Measurements from ENCODE around the gene STXBP2. TPM values are rescaled to one million over a fixed set of nuclear protein-coding genes. Genes with fewer than 3 reads are reported as not detected.
A peak's percentile ranks its signal among the peaks of the same experiment; 100 is the strongest.

Gene STXBP2
- total RNA-seq, 1 experiment from 2014 or later: 0.13 TPM

DNA sequence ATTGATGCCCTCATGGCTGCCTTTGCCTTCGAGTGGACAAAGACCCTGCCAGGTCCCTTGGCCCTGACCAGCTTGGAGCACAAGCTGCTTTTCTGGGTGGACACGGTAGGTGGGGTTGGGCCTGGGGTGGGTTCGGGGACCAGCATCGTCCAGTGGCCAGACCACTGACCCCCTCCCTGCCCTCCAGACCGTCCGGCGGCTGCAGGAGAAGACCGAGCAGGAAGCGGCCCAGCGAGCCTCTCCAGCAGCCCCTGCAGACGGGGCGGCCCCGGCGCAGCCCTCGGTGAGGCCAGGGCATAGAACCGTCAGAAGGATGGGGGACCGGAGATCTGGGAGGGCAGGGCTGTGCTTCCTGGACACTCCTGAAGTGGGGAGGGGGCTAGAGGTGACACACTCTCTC, 30.6 kb upstream of the STXBP2 start:
- H3K27ac ChIP-seq: no peak overlapping the region
- no peak overlapping the region for H3K4me3 ChIP-seq
- no peaks in the 10 kb centered on the region for H3K9me3 ChIP-seq (replicated peaks)
- 0 out of 2 replicates have a peak, but pooled peaks cover 3% of the 10 kb centered on the region for H3K27me3 ChIP-seq (replicated peaks)
- no peaks in the 10 kb centered on the region for H3K4me1 ChIP-seq (replicated peaks)
- no peak for DNase-seq (ENCODE audit: low read depth in 1 of 2, low spot score in 2 of 2)
- no peaks in the 10 kb centered on the region for H3K36me3 ChIP-seq

DNA sequence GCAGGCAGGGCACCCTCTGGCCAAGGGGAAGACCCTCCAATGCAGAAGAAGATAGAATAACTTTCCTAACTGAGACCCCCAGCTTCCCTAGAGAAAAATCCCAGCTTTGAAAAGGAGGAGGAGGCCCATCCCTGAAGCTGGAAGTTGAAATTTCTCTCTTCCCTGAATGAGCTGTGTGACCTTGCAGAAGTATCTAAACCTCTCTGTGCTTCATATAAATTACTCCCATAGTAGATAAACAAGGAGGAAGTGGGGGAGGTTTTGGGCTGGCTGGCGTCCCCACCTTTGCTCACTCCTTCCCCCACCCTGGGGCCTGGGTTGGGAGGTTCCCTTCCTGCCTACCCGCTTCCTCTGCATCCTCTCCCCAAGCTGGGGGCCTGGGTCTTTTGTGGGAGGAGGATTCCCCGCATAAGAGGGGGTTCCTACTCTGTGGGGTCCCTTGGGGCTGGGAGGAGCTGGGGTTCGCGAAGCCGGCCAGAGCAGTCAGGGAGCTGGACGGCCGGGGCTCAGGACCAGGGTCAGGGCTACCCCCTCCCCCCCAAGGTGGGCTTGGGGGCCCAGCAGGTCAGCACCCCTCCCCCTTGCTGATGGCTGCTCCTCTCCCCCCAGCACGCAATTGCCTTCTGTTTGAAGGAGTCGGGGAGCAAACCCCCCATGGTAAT, 29.6 kb upstream of the STXBP2 start:
- no peaks in the 10 kb centered on the region for H3K27me3 ChIP-seq (replicated peaks)
- no peaks in the 10 kb centered on the region for H3K4me1 ChIP-seq (replicated peaks)
- no peak overlapping the region for H3K27ac ChIP-seq
- DNase-seq (ENCODE audit: low read depth in 1 of 2, low spot score in 2 of 2): no peak
- H3K36me3 ChIP-seq: no peaks in the 10 kb centered on the region
- H3K9me3 ChIP-seq (replicated peaks): no peaks in the 10 kb centered on the region
- H3K4me3 ChIP-seq: no peak overlapping the region

GRCh38 chr19:7607874-7608560, 28.9 kb upstream of the STXBP2 start:
- Histone ChIP-seq H3K9me3 (replicated peaks) (no peaks in the 10 kb centered on the region), H3K27me3 (replicated peaks) (no peaks in the 10 kb centered on the region), H3K27ac (no peak overlapping the region), H3K4me1 (replicated peaks) (no peaks in the 10 kb centered on the region), H3K36me3 (no peaks in the 10 kb centered on the region), H3K4me3 (no peak overlapping the region)
- DNase-seq (ENCODE audit: low read depth in 1 of 2, low spot score in 2 of 2): no peak

DNA sequence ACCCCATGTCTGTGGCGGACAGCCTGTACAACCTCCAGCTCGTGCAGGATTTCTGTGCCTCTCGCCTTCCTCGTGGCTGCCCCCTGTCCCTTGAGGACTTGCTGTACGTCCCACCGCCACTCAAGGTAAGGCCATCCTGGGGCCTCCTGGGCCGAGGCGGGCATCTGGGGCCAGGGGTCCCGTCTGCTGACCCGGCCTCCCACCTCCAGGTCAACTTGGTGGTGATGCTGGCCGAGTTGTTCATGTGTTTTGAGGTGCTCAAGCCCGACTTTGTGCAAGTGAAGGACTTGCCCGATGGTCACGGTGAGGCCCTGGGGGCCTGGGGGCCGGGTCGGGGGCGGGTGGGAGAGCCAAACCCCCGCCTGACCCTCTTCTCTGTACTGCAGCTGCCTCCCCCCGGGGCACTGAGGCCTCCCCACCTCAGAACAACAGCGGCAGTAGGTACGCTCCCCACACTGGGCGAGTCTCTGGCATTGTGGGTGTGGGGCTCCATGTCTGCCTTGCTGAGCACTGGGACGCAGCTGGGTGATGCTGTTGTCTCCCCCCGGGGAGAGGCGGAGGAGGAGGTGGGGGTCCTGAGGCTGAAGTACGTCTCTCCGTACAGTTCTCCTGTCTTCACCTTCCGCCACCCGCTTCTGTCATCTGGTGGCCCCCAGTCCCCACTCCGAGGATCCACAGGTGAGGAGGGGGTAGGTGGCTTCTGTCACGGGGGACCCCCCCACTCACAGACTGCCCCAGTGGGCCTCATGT, 26.2 kb upstream of the STXBP2 start:
- Histone ChIP-seq H3K27ac (no peak overlapping the region), H3K36me3 (no peaks in the 10 kb centered on the region), H3K4me1 (replicated peaks) (no peaks in the 10 kb centered on the region), H3K27me3 (replicated peaks) (no peaks in the 10 kb centered on the region), H3K9me3 (replicated peaks) (no peaks in the 10 kb centered on the region), H3K4me3 (no peak overlapping the region)
- peak in 1 of 2 experiments; percentile 29 for DNase-seq (ENCODE audit: low read depth in 1 of 2, low spot score in 2 of 2)

DNA sequence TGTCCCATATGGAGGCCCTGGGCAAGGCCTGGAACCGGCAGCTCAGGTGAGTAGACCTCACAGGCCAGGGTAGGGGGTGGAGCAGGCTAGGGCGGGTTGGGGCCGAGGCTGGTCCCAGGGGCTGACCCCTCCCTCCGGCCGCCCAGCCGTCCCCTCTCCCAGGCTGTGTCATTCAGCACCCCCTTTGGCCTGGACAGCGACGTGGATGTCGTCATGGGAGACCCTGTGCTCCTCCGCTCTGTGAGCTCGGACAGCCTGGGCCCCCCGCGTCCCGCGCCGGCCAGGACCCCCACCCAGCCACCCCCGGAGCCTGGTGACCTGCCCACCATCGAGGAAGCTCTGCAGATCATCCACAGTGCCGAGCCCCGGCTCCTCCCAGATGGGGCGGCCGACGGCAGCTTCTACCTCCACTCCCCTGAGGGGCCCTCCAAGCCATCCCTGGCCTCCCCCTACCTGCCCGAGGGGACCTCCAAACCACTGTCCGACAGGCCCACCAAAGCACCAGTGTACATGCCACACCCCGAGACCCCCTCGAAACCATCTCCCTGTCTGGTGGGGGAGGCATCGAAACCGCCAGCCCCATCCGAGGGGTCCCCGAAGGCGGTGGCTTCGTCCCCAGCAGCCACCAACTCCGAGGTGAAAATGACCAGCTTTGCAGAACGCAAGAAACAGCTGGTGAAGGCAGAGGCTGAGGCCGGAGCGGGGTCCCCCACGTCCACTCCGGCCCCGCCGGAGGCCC, 25.2 kb upstream of the STXBP2 start:
- H3K9me3 ChIP-seq (replicated peaks): no peaks in the 10 kb centered on the region
- no peaks in the 10 kb centered on the region for H3K36me3 ChIP-seq
- peak in 1 of 2 experiments; percentile 31 for DNase-seq (ENCODE audit: low read depth in 1 of 2, low spot score in 2 of 2)
- H3K4me3 ChIP-seq: no peak overlapping the region
- H3K27ac ChIP-seq: no peak overlapping the region
- H3K4me1 ChIP-seq (replicated peaks): no peaks in the 10 kb centered on the region
- H3K27me3 ChIP-seq (replicated peaks): no peaks in the 10 kb centered on the region

DNA sequence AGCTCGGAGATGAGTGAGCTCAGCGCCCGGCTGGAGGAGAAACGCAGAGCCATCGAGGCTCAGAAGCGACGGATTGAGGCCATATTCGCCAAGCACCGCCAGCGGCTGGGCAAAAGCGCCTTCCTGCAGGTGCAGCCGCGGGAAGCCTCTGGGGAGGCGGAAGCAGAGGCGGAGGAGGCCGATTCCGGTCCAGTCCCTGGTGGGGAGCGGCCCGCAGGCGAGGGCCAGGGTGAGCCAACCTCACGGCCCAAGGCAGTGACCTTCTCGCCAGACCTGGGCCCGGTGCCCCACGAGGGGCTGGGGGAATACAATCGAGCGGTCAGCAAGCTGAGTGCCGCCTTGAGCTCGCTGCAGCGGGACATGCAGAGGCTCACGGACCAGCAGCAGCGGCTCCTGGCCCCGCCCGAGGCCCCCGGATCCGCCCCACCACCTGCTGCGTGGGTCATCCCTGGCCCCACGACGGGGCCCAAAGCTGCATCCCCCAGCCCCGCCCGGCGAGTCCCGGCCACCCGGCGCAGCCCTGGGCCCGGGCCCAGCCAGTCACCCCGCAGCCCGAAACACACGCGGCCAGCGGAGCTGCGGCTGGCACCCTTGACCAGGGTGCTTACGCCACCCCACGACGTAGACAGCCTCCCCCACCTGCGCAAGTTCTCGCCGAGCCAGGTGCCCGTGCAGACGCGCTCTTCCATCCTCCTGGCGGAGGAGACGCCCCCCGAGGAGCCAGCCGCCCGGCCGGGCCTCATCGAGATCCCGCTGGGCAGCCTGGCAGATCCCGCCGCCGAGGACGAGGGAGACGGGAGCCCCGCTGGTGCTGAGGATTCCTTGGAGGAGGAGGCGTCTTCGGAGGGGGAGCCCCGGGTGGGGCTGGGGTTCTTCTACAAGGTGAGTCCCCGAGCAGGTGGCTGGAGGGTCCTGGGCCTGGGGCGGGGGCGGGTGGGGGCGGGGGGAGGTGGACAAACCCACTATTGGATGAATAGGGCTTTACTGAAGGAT, 24.3 kb upstream of the STXBP2 start:
- H3K36me3 ChIP-seq: no peaks in the 10 kb centered on the region
- H3K4me1 ChIP-seq (replicated peaks): no peaks in the 10 kb centered on the region
- H3K9me3 ChIP-seq (replicated peaks): no peaks in the 10 kb centered on the region
- no peak for DNase-seq (ENCODE audit: low read depth in 1 of 2, low spot score in 2 of 2)
- no peak overlapping the region for H3K27ac ChIP-seq
- H3K27me3 ChIP-seq (replicated peaks): no peaks in the 10 kb centered on the region
- no peak overlapping the region for H3K4me3 ChIP-seq

DNA sequence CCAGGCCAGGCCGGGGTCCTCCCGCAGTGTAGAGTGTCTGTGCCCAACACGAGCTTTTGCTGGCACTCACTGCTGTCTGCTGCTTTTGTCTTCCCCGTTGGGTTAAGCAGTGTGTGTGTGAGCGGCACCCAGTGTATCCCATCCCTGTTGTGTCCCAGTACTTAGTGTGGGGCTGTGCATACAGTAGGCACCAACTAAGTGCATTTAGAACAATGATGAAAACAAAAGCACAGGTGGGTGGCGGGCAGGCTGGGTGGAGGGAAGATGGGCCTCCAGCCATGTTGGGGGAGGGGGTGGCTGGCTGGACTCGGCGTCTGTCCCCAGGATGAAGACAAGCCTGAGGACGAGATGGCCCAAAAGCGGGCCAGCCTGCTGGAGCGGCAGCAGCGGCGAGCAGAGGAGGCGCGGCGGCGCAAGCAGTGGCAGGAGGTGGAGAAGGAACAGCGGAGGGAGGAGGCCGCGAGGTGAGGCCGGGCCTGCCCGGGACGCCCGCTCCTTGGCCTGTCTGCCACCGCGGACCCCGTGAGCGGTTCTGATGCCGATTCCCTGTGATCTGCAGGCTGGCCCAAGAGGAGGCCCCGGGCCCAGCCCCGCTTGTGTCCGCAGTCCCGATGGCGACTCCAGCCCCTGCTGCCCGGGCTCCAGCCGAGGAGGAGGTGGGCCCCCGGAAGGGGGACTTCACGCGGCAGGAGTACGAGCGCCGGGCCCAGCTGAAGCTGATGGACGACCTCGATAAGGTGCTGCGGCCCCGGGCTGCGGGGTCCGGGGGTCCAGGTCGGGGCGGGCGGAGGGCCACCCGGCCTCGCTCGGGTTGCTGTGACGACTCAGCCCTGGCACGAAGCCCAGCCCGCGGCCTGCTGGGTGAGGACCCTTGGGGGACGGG, 21.8 kb upstream of the STXBP2 start:
- no peak overlapping the region for H3K27ac ChIP-seq
- no peaks in the 10 kb centered on the region for H3K27me3 ChIP-seq (replicated peaks)

GRCh38 chr19:7617172-7617571, 19.7 kb upstream of the STXBP2 start:
- Histone ChIP-seq H3K4me3 (no peak overlapping the region), H3K9me3 (replicated peaks) (no peaks in the 10 kb centered on the region), H3K27me3 (replicated peaks) (no peaks in the 10 kb centered on the region), H3K4me1 (replicated peaks) (no peaks in the 10 kb centered on the region), H3K27ac (no peak overlapping the region), H3K36me3 (peaks cover 24% of the 10 kb centered on the region)
- DNase-seq (ENCODE audit: low read depth in 1 of 2, low spot score in 2 of 2): no peak

More for the DNA sequence above, 21.8 kb upstream of the STXBP2 start:
- H3K4me1 ChIP-seq (replicated peaks): no peaks in the 10 kb centered on the region
- peaks cover 5% of the 10 kb centered on the region for H3K36me3 ChIP-seq
- no peak overlapping the region for H3K4me3 ChIP-seq
- no peaks in the 10 kb centered on the region for H3K9me3 ChIP-seq (replicated peaks)
- DNase-seq (ENCODE audit: low read depth in 1 of 2, low spot score in 2 of 2): no peak

GRCh38 chr19:7617735-7618134, 19.2 kb upstream of the STXBP2 start:
- Histone ChIP-seq H3K9me3 (replicated peaks) (no peaks in the 10 kb centered on the region), H3K27ac (no peak overlapping the region), H3K4me3 (no peak overlapping the region), H3K4me1 (replicated peaks) (no peaks in the 10 kb centered on the region), H3K27me3 (replicated peaks) (no peaks in the 10 kb centered on the region), H3K36me3 (peaks cover 29% of the 10 kb centered on the region)
- no peak for DNase-seq (ENCODE audit: low read depth in 1 of 2, low spot score in 2 of 2)

DNA sequence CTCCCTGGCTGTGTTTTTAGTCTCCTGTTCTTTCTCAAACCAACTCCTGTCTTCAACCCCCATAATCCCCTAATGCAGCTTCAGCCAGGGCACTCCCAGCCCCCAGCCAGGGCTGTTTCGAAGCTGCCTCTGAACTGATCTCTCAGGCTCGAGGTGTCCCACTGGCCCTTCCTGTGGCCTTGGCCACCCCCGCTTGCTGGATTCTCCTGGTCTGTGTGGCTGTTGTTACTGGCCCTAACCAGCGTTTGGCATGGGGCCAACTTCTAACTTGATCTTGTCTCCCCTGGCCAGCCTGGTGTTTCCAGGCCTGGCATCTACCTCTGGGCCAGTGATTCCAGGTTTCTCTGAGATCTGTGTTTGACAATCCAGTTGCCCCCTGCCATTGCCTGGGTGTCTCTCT, 18.6 kb upstream of the STXBP2 start:
- no peak for DNase-seq (ENCODE audit: low read depth in 1 of 2, low spot score in 2 of 2)
- H3K4me1 ChIP-seq (replicated peaks): no peaks in the 10 kb centered on the region
- peaks cover 35% of the 10 kb centered on the region for H3K36me3 ChIP-seq
- no peak overlapping the region for H3K27ac ChIP-seq
- no peaks in the 10 kb centered on the region for H3K9me3 ChIP-seq (replicated peaks)
- no peak overlapping the region for H3K4me3 ChIP-seq
- no peaks in the 10 kb centered on the region for H3K27me3 ChIP-seq (replicated peaks)

- H3K4me1 ChIP-seq (replicated peaks): no peaks in the 10 kb centered on the region
- no peak overlapping the region for H3K27ac ChIP-seq
- no peaks in the 10 kb centered on the region for H3K9me3 ChIP-seq (replicated peaks)
- no peak overlapping the region for H3K4me3 ChIP-seq
- DNase-seq (ENCODE audit: low read depth in 1 of 2, low spot score in 2 of 2): no peak
- peaks cover 38% of the 10 kb centered on the region for H3K36me3 ChIP-seq
- H3K27me3 ChIP-seq (replicated peaks): no peaks in the 10 kb centered on the region
Measured at GRCh38 chr19:7618771-7619510, 18.0 kb upstream of the STXBP2 start.
